ENCODE measurements around the gene PTGER3. TPM values are rescaled to one million over a fixed set of nuclear protein-coding genes. Genes with fewer than 3 reads are reported as not detected.
"Not testable (repeated sequence)": the region's sequence is repeated elsewhere in the genome, so short reads cannot be mapped to it uniquely, and the experiment has no call there.

PTGER3 gene
- total and polyA plus RNA-seq, 4 donors = 0.04 to 1.6 (median 0.26) TPM

- TF ChIP-seq ZBTB33 (IDR thresholded peaks at IDR 0.05) = no peak
- TF ChIP-seq HNF4A (conservative IDR thresholded peaks at IDR 0.05) = no peak
- TF ChIP-seq RXRA (IDR thresholded peaks at IDR 0.05) = no peak
- TF ChIP-seq FOXA2 (IDR thresholded peaks at IDR 0.05) = no peak
- TF ChIP-seq SP1 (IDR thresholded peaks at IDR 0.05) = no peak
- TF ChIP-seq GABPA (IDR thresholded peaks at IDR 0.05 in 1 of 2, conservative IDR thresholded peaks at IDR 0.05 in 1 of 2) = no peak
- no peak for TF ChIP-seq MAX (IDR thresholded peaks at IDR 0.05)
- TF ChIP-seq EGR1 (IDR thresholded peaks at IDR 0.05; ENCODE audit: low read depth in 2 of 2) = no peak
- TF ChIP-seq, protein P1, sequence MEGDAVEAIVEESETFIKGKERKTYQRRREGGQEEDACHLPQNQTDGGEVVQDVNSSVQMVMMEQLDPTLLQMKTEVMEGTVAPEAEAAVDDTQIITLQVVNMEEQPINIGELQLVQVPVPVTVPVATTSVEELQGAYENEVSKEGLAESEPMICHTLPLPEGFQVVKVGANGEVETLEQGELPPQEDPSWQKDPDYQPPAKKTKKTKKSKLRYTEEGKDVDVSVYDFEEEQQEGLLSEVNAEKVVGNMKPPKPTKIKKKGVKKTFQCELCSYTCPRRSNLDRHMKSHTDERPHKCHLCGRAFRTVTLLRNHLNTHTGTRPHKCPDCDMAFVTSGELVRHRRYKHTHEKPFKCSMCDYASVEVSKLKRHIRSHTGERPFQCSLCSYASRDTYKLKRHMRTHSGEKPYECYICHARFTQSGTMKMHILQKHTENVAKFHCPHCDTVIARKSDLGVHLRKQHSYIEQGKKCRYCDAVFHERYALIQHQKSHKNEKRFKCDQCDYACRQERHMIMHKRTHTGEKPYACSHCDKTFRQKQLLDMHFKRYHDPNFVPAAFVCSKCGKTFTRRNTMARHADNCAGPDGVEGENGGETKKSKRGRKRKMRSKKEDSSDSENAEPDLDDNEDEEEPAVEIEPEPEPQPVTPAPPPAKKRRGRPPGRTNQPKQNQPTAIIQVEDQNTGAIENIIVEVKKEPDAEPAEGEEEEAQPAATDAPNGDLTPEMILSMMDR (IDR thresholded peaks at IDR 0.05; ENCODE audit: low read depth, low read length, missing input control) = no peak
- TF ChIP-seq HNF4G (IDR thresholded peaks at IDR 0.05) = no peak
- TF ChIP-seq, protein P2, sequence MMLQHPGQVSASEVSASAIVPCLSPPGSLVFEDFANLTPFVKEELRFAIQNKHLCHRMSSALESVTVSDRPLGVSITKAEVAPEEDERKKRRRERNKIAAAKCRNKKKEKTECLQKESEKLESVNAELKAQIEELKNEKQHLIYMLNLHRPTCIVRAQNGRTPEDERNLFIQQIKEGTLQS (IDR thresholded peaks at IDR 0.05) = no peak
- TF ChIP-seq TAF1 (conservative IDR thresholded peaks at IDR 0.05) = no peak
- TF ChIP-seq RAD21 (IDR thresholded peaks at IDR 0.05) = no peak
- TF ChIP-seq JUND (IDR thresholded peaks at IDR 0.05) = no peak
- no peak for TF ChIP-seq NR2F2 (IDR thresholded peaks at IDR 0.05)
- TF ChIP-seq FOXA1 (IDR thresholded peaks at IDR 0.05) = no peak
- TF ChIP-seq YY1 (IDR thresholded peaks at IDR 0.05) = no peak
- TF ChIP-seq, protein P3, sequence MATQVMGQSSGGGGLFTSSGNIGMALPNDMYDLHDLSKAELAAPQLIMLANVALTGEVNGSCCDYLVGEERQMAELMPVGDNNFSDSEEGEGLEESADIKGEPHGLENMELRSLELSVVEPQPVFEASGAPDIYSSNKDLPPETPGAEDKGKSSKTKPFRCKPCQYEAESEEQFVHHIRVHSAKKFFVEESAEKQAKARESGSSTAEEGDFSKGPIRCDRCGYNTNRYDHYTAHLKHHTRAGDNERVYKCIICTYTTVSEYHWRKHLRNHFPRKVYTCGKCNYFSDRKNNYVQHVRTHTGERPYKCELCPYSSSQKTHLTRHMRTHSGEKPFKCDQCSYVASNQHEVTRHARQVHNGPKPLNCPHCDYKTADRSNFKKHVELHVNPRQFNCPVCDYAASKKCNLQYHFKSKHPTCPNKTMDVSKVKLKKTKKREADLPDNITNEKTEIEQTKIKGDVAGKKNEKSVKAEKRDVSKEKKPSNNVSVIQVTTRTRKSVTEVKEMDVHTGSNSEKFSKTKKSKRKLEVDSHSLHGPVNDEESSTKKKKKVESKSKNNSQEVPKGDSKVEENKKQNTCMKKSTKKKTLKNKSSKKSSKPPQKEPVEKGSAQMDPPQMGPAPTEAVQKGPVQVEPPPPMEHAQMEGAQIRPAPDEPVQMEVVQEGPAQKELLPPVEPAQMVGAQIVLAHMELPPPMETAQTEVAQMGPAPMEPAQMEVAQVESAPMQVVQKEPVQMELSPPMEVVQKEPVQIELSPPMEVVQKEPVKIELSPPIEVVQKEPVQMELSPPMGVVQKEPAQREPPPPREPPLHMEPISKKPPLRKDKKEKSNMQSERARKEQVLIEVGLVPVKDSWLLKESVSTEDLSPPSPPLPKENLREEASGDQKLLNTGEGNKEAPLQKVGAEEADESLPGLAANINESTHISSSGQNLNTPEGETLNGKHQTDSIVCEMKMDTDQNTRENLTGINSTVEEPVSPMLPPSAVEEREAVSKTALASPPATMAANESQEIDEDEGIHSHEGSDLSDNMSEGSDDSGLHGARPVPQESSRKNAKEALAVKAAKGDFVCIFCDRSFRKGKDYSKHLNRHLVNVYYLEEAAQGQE (IDR thresholded peaks at IDR 0.05) = no peak
- Histone ChIP-seq H3K9me3 (ENCODE audit: control insufficient read depth in 4 of 4, low read length in 3 of 4) (no peaks in the 10 kb centered on the region), H3K9ac (ENCODE audit: low read depth in 1 of 2, low read length in 2 of 2) (no peak overlapping the region), H3K27ac (ENCODE audit: low read depth in 1 of 2, low read length in 2 of 2) (no peak overlapping the region), H3K27me3 (ENCODE audit: control insufficient read depth in 4 of 4, insufficient read depth in 4 of 4, low read length in 3 of 4) (peaks cover 0 to 2% (median 0%) of the 10 kb centered on the region in 4 donors), H3K4me3 (ENCODE audit: low read depth in 1 of 3, low read length in 3 of 3) (no peak overlapping the region), H3K36me3 (ENCODE audit: control insufficient read depth in 4 of 4, insufficient read depth in 3 of 4, low read depth in 1 of 4, low read length in 3 of 4) (no peaks in the 10 kb centered on the region), H3K4me1 (ENCODE audit: control insufficient read depth in 4 of 4, insufficient read depth in 4 of 4, low read length in 3 of 4) (no peaks in the 10 kb centered on the region)
- DNase-seq (ENCODE audit: low spot score) = no peak
- WGBS = 62% methylated on average over 2 of the region's 2 CpGs
These were observed 106.1 kb downstream of the PTGER3 start for GRCh38 chr1:70941563-70941962.

DNA sequence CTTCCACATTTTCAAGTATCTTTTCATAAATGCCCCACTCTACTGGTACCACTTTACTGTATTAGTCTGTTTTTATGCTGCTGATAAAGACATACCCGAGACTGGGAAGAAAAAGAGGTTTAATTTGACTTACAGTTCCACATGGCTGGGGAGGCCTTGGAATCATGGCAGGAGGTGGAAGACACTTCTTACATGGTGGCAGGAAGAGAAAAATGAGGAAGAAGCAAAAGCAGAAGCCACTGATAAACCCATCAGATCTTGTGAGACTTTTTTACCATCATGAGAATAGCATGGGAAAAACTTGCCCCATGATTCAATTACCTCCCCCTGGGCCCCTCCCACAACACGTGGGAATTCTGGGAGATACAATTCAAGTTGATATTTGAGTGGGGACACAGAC is 107.2 kb downstream of the PTGER3 start:
- WGBS = 40% methylated on average over 2 of the region's 2 CpGs
- H3K27ac ChIP-seq (ENCODE audit: low read depth in 1 of 2, low read length in 2 of 2); H3K9ac ChIP-seq (ENCODE audit: low read depth in 1 of 2, low read length in 2 of 2); DNase-seq (ENCODE audit: low spot score); H3K36me3 ChIP-seq (ENCODE audit: control insufficient read depth in 4 of 4, insufficient read depth in 3 of 4, low read depth in 1 of 4, low read length in 3 of 4); H3K27me3 ChIP-seq (ENCODE audit: control insufficient read depth in 4 of 4, insufficient read depth in 4 of 4, low read length in 3 of 4); H3K4me1 ChIP-seq (ENCODE audit: control insufficient read depth in 4 of 4, insufficient read depth in 4 of 4, low read length in 3 of 4); H3K4me3 ChIP-seq (ENCODE audit: low read depth in 1 of 3, low read length in 3 of 3); H3K9me3 ChIP-seq (ENCODE audit: control insufficient read depth in 4 of 4, low read length in 3 of 4): not testable (repeated sequence)

Measured in liver (tissue), 9 donors.